HG02884 (cell line): Measurements from ENCODE around the gene PPP3R2.

ENCODE experiments used
- ATAC-seq: cut with Tn5 transposase; IDR thresholded peaks from one replicate; pipeline ENCODE4 v1.9.1; 2021; ENCODE audit warnings: mild to moderate bottlenecking, moderate library complexity; ENCODE audit not compliant: unreplicated experiment

PPP3R2 gene

DNA sequence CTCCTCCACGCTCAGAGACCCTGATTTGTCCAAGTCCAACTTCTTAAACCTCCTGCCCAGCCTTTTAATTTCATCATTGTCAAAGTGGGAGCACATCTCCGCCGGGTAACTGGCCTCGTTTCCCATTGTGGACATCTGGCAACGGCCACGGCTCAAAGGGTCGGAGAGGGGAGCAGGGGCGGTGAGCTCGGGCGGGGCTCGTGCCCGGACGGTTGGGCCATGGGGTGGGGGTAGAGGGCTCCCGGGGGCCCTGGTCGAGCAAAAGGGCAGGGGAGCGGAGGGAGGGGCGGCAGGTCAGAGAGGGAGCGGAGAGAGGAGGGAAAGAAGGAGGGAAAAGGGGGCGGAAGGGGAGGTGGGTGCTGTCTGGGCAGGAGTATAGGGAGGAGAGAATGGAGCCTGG, at the start of gene PPP3R2:
TSS of gene PPP3R2 (minus strand) at position 174 of the 400 bp plus-strand sequence. CDS start at position 126, 48 bp downstream.
- no peak for ATAC-seq

GRCh38 chr9:101639785-101640665, 45.3 kb upstream of the PPP3R2 start:
- no peak for ATAC-seq

GRCh38 chr9:101639311-101639710, 44.5 kb upstream of the PPP3R2 start:
- no peak for ATAC-seq

GRCh38 chr9:101636247-101636646, 41.5 kb upstream of the PPP3R2 start:
- ATAC-seq: no peak

- ATAC-seq: no peak
These were observed 40.7 kb upstream of the PPP3R2 start for GRCh38 chr9:101635473-101635872.

DNA sequence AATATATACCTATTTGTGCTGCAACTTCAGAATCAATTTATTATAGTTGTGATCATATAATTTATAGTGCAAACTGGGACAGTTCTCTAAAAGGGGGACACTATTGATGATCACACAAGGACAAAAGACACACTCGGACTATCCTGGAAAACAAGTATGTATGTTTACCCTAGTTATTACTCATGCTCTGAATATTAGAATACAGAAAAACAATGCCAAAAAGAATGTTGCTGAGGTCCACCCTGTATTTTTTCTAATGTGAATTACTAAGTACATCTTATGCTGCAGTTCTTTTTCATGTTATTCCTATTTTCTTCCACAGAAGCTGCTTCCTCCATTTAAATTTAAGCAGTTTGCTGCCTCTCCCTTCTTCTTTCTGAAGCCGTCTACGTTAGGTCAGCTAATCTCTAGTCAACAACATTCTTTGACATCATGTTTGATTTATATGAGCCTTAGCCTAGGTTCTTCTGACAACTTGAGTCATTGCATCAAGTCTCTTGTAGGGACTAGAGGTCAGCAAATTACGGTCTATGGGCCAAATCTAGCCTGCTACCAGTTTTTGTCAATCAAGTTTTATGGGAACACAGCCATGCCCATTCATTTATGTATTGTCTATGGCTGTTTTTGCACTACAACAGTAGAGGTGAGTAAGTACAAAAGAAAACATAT, 40.1 kb upstream of the PPP3R2 start:
- ATAC-seq: no peak

DNA sequence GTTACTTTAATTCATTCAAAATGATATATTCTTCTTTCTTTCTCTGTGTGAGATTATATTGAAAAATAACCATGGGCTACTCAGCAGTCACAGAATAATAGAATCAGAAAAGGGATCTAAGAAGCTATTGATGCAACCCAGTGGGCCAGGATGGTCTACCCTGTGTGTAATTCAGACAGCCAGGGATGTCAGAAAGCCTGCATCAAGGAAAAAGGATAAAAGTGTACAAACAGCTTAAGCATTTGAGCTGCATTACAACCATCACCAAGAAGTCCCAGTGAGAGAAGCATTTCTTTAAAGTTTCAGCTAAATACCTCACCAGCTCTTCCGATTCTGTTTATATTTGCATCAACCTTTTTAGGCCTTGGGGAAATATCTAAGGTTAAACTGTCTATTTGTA, 37.8 kb upstream of the PPP3R2 start:
- no peak for ATAC-seq

DNA sequence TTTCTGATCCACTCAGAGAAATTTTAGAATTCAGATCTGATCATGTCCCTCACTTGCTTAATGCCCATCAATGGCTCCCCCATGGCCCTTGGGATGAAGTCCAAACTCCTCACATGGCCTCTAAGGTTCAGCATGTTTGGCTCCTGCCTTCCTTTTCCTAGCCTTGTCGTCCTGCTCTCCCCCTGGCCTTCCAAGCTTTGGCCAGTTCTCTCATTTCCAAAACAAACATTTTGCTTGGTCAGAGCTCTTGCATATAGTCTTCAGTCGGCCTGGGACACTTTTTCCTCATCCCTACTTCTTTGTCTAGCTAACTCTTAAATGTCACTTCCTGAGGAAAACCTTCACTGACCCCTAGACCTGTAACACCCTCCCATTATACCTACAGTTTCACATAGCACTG, 37.1 kb upstream of the PPP3R2 start:
- no peak for ATAC-seq

DNA sequence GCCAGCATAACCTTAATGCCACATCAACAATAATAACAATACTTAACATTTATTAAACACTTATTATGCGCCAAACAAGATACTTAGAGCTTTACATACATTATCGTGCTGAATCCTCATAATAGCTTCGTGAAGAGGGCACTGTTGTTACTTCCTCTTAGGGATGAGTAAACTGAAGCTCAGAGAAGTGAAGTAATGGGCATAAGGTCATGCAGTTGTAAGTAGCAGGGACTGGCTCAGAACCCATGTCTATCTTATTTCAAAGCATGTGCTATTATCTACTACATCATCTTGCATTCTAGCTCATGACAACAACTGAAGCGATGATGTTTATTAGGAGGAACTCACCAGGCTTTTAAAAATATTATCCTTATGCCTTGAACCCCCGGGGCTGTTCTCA, 34.9 kb upstream of the PPP3R2 start:
- no peak for ATAC-seq

DNA sequence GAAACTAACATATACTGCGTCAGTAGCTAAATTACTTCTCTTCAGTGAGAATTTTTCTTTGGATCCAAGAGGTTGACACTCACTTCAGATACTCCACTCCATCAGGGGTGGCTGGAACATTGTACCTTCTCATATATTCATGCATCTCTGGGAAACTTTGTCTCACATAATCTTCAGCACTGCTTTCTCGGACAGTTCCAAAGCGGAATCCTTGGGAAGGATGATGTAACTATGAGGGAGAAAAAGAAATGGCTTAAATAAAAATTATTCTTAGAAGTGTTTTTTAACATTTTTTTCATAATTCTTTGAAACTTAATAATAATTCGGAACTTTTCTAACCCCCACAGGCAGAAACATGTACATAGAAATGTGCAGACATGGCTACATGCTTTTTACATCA, 33.4 kb upstream of the PPP3R2 start:
- no peak for ATAC-seq

DNA sequence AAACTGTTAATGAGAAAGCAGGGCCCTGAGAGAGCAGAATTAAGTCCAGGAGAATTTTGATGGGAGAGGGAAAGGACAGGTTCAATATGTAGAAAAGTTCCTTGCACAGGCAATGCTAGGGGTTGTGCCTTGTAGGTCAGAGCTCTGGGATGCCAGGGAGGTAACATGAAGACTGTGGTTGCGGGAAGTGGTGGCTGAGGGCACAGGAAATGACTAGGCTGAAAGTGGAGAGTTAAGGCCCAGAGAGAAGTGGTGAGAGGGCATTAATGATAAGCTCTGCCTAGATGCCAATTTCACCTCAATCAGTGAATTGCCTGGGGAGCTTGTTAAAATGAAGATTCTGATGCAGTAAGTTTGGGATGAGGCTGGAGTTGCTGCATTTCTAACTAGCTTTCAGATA, 31.5 kb upstream of the PPP3R2 start:
- ATAC-seq: no peak

DNA sequence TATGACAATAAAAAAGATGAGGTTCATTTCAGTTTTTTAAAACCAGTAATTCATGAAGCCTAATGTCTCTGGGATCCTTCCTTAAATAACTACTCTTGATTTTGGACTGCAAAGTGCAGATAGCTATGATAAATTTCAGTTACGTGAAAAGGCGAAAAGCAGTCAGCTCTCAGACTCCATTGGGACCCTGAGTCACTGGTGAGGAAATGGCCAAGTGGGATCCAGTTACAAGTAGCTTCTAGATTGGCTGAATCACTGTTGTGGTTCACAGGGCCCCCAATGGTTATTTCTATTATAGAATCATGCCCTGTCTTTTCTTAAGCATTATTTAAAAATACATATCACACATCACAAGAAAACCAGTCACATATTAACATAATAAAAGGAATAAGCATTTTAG, 31.1 kb upstream of the PPP3R2 start:
- ATAC-seq: no peak

DNA sequence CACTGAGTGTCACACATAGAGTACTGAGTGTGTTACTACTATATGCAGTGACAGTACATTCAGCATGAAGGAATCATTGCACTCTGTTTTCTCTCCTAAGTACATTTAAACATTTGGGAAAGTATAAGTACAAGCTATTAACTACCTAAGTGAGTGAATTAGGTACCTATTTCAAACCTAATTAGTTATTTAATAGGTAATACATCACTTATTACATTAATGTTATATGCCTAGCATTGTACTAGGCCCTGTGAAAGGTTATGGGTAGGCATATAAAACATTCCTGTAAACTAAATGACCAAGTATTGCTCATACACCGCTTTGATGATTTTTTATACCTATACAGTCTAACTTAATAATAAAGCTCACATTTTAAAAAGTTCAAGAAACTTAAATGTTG, 25.7 kb upstream of the PPP3R2 start:
- ATAC-seq: no peak

- ATAC-seq: no peak
These were observed 23.9 kb upstream of the PPP3R2 start for GRCh38 chr9:101618698-101619097.

DNA sequence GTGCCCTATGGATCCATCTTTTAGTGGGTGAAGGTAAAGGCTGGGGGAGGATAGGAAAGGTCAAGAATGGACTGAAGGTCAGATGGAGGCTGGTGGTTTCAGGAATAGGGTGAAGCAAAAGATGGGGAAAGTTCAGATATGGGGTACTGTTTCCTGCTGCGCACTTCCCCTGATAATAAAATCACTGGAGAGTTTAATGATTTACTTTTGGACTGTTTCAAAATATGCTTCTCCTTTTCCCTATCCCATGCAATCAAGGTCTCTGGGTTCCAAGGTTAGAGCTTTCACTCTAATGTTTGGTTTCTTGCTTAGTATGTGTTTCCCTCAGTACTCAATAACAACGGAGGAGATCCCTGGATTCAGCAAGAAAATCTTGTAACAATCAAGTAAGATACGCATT, 10.8 kb upstream of the PPP3R2 start:
- ATAC-seq: no peak

DNA sequence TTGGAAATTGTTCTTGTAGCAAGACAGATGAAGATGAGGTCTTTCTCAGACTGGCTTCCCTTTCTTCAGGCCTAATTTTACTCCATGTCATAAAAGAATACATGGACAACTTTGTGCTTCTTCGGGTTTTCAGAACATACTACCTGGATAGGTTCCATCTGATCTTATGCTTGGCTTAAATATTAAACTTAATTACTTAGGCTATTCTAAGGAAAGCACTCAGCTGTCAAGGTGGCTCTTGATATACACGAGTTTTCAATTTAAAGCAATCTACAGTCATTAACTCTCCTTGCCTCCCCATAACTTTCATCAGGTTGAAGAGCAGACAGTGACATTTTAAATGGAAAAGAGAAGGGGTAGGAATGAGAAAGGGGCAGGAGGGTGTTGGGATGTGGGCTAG, 9.5 kb upstream of the PPP3R2 start:
- no peak for ATAC-seq

DNA sequence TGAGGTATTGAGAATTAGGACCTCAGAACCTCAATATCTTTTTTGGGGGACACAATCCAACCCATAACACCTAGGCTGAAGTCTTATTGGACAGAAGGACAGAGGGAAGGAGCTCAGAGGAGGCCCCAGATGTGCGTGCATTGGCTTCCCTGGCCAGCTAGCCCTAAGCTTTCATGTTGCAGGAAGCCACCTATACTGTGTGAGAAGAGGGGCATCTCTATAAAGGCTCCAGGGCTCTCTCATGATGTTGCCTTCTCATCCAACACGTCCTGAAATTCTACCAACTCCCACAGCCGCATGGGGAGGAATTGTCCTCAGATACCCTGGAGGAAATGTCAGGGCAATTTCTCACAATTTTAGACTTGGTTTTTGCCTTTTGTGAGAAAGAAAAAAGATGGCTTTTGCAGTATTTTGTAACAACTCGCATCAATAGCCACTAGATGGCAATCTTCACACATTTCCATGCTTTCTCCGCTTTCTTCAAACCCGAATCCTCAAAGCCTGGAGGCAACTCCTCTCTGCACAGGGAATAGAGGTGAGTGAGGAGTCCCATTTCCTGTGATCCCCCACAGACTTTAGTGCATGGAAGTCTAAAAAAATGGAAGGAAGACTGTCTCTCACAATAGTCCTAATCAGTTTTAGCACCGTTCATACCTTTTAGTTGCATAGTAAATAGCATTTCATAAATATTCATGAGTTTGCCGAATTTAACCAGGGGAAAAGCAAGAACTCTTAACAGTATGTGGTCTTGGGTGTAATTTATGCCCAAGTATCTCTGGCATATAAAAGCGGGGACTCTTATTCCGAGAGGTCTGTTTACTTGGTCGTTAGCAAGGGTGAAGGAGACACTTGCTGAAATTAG, 7.4 kb upstream of the PPP3R2 start:
- ATAC-seq: no peak

DNA sequence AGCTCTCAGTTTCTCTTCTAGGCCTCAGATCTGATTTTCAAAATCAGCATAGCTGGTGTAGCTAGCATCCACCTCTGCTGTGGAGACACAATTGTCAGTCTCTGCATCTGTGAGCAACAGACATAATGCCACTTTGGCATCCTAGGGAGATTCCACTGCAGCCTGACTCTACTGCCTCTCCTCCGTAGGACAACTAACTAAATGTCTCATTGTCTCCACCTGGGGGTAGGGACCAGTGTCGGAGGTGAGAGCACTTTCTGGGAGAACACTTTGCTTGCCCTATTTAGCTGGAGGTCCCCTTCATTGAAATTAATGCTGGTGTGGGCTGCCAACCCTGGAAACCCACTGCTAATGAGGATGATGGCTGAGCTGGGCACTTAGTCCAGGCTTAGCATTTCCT, 1.4 kb downstream of the PPP3R2 start:
- no peak for ATAC-seq

- no peak for ATAC-seq
These were observed 2.0 kb downstream of the PPP3R2 start for GRCh38 chr9:101592788-101593187.

GRCh38 chr9:101591787-101592446, 2.9 kb downstream of the PPP3R2 start:
- no peak for ATAC-seq

DNA sequence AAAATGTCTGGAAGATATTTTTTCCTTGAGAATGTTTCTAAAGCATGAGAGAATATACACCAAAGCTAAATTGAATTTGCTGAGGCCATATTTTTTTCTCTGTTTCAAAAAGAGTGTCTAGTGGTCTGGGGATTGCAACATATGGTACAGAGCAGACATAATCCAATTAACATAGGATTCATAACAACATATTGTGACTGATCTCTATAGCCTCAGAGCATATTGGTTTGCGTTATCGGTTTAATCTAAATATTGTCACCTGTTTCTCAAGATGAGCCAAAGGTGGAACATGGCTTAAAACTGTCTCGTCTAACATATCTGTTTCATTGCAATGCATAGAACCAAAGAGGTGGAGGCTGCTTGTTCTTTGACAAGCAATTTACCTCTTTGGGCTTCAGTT, 3.9 kb downstream of the PPP3R2 start:
- no peak for ATAC-seq
